WTC11 (cell line): ENCODE data around the gene PPFIBP2. TPM values are rescaled to one million over a fixed set of nuclear protein-coding genes. Genes with fewer than 3 reads are reported as not detected.

Experiments
- ATAC-seq: fragments of 200-7000 bp; cut with Tn5 transposase; 2 replicates; pipeline ENCODE4 v1.10.0; 2021; ENCODE audit warnings: mild to moderate bottlenecking, moderate library complexity
- CTCF ChIA-PET: fragments of 300-600 bp; sonication (Branson Sonifier 250); formaldehyde crosslinking; loops from one replicate; lab custom pipeline; 2021; ENCODE audit warnings: antibody characterized with exemption; lab: Charles Lee
- POLR2A ChIA-PET: fragments of 350-600 bp; sonication (Branson Sonifier 250); formaldehyde crosslinking; loops from one replicate; lab custom pipeline; 2021; ENCODE audit warnings: antibody characterized with exemption; lab: Charles Lee
- DNase-seq: peaks from one replicate; pipeline ENCODE4 v3.0.0; 2021; ENCODE audit warnings: low spot score
- H3K27ac Mint-ChIP-seq: 2 replicates; pipeline ENCODE4 v1.8.0; 2021; ENCODE audit warnings: mixed read lengths
- H3K27me3 Mint-ChIP-seq: 2 replicates; pipeline ENCODE4 v1.8.0; 2021; ENCODE audit warnings: low read depth, mild to moderate bottlenecking, moderate library complexity, mixed read lengths
- H3K36me3 Mint-ChIP-seq: 2 replicates; pipeline ENCODE4 v1.8.0; 2021; ENCODE audit warnings: mixed read lengths
- H3K4me1 Mint-ChIP-seq: 2 replicates; pipeline ENCODE4 v1.8.0; 2022; ENCODE audit warnings: mixed read lengths
- H3K4me3 Mint-ChIP-seq: 2 replicates; pipeline ENCODE4 v1.8.0; 2021; ENCODE audit warnings: mild to moderate bottlenecking, moderate library complexity, mixed read lengths
- H3K9me3 Mint-ChIP-seq: 2 replicates; pipeline ENCODE4 v1.8.0; 2021; ENCODE audit warnings: mixed read lengths
- ATF1 ChIP-seq: sonication (generic); formaldehyde crosslinking; IDR thresholded peaks from 2 replicates; pipeline ENCODE4 v1.8.1; 2023; ENCODE audit warnings: mild to moderate bottlenecking, moderate library complexity, missing genetic modification reagents
- CREB1 ChIP-seq: sonication (generic); formaldehyde crosslinking; IDR thresholded peaks from 2 replicates; pipeline ENCODE4 v1.8.0; 2023; ENCODE audit warnings: mild to moderate bottlenecking, missing genetic modification reagents
- CREM ChIP-seq: sonication (generic); formaldehyde crosslinking; IDR thresholded peaks from 2 replicates; pipeline ENCODE4 v1.8.1; 2022; ENCODE audit warnings: mild to moderate bottlenecking, missing genetic modification reagents, moderate library complexity
- FOXP4 ChIP-seq: sonication (generic); formaldehyde crosslinking; IDR thresholded peaks from 2 replicates; pipeline ENCODE4 v1.8.0; 2022; ENCODE audit warnings: mild to moderate bottlenecking, missing genetic modification reagents
- GRHL2 ChIP-seq: fragments of 250-450 bp; sonication (Bioruptor Pico); IDR thresholded peaks from 2 replicates; pipeline ENCODE4 v1.8.0; 2022; ENCODE audit warnings: mild to moderate bottlenecking, moderate library complexity; ENCODE audit not compliant: insufficient replicate concordance, severe bottlenecking
- OVOL2 ChIP-seq: fragments of 250-450 bp; sonication (Bioruptor Pico); IDR thresholded peaks from 2 replicates; pipeline ENCODE4 v1.9.0; 2021; ENCODE audit warnings: mild to moderate bottlenecking, borderline replicate concordance
- SMAD3 ChIP-seq: sonication (generic); formaldehyde crosslinking; IDR thresholded peaks from 2 replicates; pipeline ENCODE4 v1.8.0; 2022; ENCODE audit warnings: missing genetic modification reagents, mild to moderate bottlenecking, borderline replicate concordance
- SP1 ChIP-seq: sonication (generic); formaldehyde crosslinking; conservative IDR thresholded peaks from 2 replicates; pipeline ENCODE4 v1.8.1; 2022; ENCODE audit warnings: missing genetic modification reagents
- ZNF425 ChIP-seq: fragments of 250-450 bp; sonication (Bioruptor Pico); conservative IDR thresholded peaks from 2 replicates; pipeline ENCODE4 v1.9.0; 2021; ENCODE audit warnings: mild to moderate bottlenecking
- total RNA-seq: library from RNA; stranded (reverse); gene quantifications from 3 replicates; pipeline ENCODE4 v1.2.3, GENCODE V29; 2021
- TF ChIP-seq, protein P1 (sequence below): sonication (generic); formaldehyde crosslinking; IDR thresholded peaks from 2 replicates; pipeline ENCODE4 v1.8.1; 2022; ENCODE audit warnings: low read depth, missing genetic modification reagents, borderline replicate concordance
- TF ChIP-seq, protein P2 (sequence below): sonication (generic); formaldehyde crosslinking; IDR thresholded peaks from 2 replicates; pipeline ENCODE4 v1.8.1; 2022; ENCODE audit warnings: mild to moderate bottlenecking, missing genetic modification reagents, moderate library complexity, borderline replicate concordance
- TF ChIP-seq, protein P3 (sequence below): fragments of 250-450 bp; sonication (Bioruptor Pico); IDR thresholded peaks from 2 replicates; pipeline ENCODE4 v1.9.0; 2021; ENCODE audit warnings: mild to moderate bottlenecking, borderline replicate concordance

The PPFIBP2 gene
- total RNA-seq, 1 experiment from 2014 or later = 21.4 TPM

- DNase-seq (no peak), ATAC-seq (no peak)
- Mint-ChIP-seq H3K27ac (no peak overlapping the region), H3K4me3 (no peak overlapping the region), H3K27me3 (no peaks in the 10 kb centered on the region), H3K36me3 (no peaks in the 10 kb centered on the region), H3K4me1 (peaks cover 76% of the 10 kb centered on the region), H3K9me3 (no peaks in the 10 kb centered on the region)
- TF ChIP-seq SP1 (CRISPR knock-in tag) = no peak
- no peak for TF ChIP-seq SMAD3 (CRISPR knock-in tag)
- no peak for TF ChIP-seq OVOL2 (CRISPR knock-in tag)
- no peak for TF ChIP-seq CREB1 (CRISPR knock-in tag)
- TF ChIP-seq GRHL2 (CRISPR knock-in tag) = no peak
- TF ChIP-seq ATF1 (CRISPR knock-in tag) = no peak
- no peak for TF ChIP-seq FOXP4 (CRISPR knock-in tag)
- TF ChIP-seq, protein P1, sequence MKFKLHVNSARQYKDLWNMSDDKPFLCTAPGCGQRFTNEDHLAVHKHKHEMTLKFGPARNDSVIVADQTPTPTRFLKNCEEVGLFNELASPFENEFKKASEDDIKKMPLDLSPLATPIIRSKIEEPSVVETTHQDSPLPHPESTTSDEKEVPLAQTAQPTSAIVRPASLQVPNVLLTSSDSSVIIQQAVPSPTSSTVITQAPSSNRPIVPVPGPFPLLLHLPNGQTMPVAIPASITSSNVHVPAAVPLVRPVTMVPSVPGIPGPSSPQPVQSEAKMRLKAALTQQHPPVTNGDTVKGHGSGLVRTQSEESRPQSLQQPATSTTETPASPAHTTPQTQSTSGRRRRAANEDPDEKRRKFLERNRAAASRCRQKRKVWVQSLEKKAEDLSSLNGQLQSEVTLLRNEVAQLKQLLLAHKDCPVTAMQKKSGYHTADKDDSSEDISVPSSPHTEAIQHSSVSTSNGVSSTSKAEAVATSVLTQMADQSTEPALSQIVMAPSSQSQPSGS (CRISPR knock-in tag) = no peak
- TF ChIP-seq, protein P2, sequence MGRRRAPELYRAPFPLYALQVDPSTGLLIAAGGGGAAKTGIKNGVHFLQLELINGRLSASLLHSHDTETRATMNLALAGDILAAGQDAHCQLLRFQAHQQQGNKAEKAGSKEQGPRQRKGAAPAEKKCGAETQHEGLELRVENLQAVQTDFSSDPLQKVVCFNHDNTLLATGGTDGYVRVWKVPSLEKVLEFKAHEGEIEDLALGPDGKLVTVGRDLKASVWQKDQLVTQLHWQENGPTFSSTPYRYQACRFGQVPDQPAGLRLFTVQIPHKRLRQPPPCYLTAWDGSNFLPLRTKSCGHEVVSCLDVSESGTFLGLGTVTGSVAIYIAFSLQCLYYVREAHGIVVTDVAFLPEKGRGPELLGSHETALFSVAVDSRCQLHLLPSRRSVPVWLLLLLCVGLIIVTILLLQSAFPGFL (CRISPR knock-in tag) = no peak
- ChIA-PET POLR2A (no interaction called here), CTCF (no interaction called here)
Measured at GRCh38 chr11:7579361-7579791, 65.6 kb downstream of the PPFIBP2 start.

DNA sequence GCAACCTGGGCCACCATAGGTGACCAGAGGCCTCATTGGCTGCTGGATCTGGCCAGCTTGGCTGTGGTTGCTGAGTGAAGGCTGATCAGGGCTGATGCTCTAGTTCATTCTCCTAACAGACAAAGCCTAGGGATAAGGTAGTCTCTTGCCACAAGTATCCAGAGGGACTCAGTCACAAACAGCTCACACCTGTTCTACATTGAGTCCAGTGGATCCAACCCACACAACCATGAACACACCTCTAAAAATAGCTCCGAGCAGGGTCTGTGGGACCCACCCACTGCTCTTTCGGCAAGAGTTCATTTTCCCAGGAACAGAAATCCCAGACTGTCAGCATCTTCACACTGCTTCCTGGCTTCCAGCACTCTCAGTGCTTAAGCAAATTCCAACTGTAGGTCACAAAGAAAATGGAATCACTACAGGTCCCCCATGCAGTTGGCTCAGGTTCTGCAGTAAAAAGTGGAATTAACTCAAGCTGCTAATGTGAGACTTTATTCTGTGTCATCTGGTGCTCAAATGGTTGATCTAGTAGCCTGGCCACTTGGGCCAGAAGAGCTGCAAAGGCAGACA lies 67.3 kb downstream of the PPFIBP2 start:
- Mint-ChIP-seq H3K27me3 (no peaks in the 10 kb centered on the region), H3K36me3 (no peaks in the 10 kb centered on the region), H3K9me3 (no peaks in the 10 kb centered on the region), H3K27ac (no peak overlapping the region), H3K4me1 (peaks cover 59% of the 10 kb centered on the region), H3K4me3 (no peak overlapping the region)
- ATAC-seq (no peak), DNase-seq (no peak)
- POLR2A ChIA-PET = no interaction called here
- TF ChIP-seq CREM (CRISPR knock-in tag) = no peak
- no peak for TF ChIP-seq ZNF425
- TF ChIP-seq, protein P3, sequence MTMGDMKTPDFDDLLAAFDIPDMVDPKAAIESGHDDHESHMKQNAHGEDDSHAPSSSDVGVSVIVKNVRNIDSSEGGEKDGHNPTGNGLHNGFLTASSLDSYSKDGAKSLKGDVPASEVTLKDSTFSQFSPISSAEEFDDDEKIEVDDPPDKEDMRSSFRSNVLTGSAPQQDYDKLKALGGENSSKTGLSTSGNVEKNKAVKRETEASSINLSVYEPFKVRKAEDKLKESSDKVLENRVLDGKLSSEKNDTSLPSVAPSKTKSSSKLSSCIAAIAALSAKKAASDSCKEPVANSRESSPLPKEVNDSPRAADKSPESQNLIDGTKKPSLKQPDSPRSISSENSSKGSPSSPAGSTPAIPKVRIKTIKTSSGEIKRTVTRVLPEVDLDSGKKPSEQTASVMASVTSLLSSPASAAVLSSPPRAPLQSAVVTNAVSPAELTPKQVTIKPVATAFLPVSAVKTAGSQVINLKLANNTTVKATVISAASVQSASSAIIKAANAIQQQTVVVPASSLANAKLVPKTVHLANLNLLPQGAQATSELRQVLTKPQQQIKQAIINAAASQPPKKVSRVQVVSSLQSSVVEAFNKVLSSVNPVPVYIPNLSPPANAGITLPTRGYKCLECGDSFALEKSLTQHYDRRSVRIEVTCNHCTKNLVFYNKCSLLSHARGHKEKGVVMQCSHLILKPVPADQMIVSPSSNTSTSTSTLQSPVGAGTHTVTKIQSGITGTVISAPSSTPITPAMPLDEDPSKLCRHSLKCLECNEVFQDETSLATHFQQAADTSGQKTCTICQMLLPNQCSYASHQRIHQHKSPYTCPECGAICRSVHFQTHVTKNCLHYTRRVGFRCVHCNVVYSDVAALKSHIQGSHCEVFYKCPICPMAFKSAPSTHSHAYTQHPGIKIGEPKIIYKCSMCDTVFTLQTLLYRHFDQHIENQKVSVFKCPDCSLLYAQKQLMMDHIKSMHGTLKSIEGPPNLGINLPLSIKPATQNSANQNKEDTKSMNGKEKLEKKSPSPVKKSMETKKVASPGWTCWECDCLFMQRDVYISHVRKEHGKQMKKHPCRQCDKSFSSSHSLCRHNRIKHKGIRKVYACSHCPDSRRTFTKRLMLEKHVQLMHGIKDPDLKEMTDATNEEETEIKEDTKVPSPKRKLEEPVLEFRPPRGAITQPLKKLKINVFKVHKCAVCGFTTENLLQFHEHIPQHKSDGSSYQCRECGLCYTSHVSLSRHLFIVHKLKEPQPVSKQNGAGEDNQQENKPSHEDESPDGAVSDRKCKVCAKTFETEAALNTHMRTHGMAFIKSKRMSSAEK (CRISPR knock-in tag) = no peak
- CTCF ChIA-PET = interaction anchor here (5.7 kb wide), 1 partner anchor 9 kb away, joined by 44 read pairs; no protein-coding TSS in a partner anchor
